PC-3 (cell line): ENCODE data around the gene SGMS1.

Experiments
- CTCF ChIP-seq: fragments of 300-600 bp; sonication (generic); conservative IDR thresholded peaks from 2 replicates; pipeline ENCODE4 v1.5.1; 2017; ENCODE audit warnings: antibody characterized with exemption, low read depth, mild to moderate bottlenecking, low read length
- EZH2 ChIP-seq: fragments of 300-600 bp; sonication (generic); IDR thresholded peaks from one replicate; pipeline ENCODE4 v1.6.1; 2017; ENCODE audit warnings: antibody characterized with exemption, mild to moderate bottlenecking, low read length; ENCODE audit not compliant: unreplicated experiment
- EZH2phosphoT487 ChIP-seq: fragments of 300-600 bp; sonication (generic); IDR thresholded peaks from 2 replicates; pipeline ENCODE4 v1.6.1; 2018; ENCODE audit warnings: mild to moderate bottlenecking, antibody characterized with exemption, low read length, borderline replicate concordance

DNA sequence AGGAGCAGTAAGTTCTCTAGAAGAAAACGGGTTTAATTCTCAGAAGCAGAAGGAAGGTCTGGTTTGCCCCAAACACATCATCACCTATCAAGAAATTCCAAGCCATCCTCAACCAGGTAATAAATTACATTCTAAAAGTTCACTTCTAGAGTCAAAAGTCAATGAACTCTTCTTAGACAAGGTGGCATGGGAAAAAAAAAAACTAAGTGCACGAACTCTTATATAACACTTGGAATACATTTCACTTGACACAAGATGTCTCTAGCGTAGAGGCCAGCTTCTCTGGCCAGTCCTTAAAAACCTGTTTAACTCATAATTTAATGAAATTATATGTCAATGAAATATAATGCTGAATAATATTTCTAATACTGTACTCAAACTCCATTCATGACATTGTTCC is 200.3 kb downstream of the SGMS1 start:
- TF ChIP-seq CTCF, result no peak
- TF ChIP-seq EZH2, result no peak
- no peak for TF ChIP-seq EZH2phosphoT487
